Gastrocnemius medialis (tissue), 4 donors: Measurements from ENCODE around the gene TMEM117. TPM values are rescaled to one million over a fixed set of nuclear protein-coding genes. Genes with fewer than 3 reads are reported as not detected.

Experiments used
- ATAC-seq, 2 donors: fragments of 150-250 bp; one replicate each; pipeline ENCODE4 v1.9.1; 2016
- DNase-seq, 2 donors: peaks; one replicate each; pipeline ENCODE4 v3.0.0-alpha.2; 2019
- H3K27ac ChIP-seq, 4 donors: fragments of 200-600 bp; sonication (generic); 1 replicate in 1 of 4; 2 replicates in 3 of 4; pipeline ENCODE4 v1.5.1; 2016 to 2018; ENCODE audit warnings: mild to moderate bottlenecking in 2 of 4, moderate library complexity in 1 of 4
- H3K27me3 ChIP-seq, 3 donors: fragments of 200-600 bp; sonication (generic) in 2 of 3; 1 replicate in 1 of 3; 2 replicates in 2 of 3; pipeline versions ENCODE4 v1.5.1 to v1.6.0; 2016 to 2019; ENCODE audit warnings: mild to moderate bottlenecking in 1 of 3, moderate library complexity in 1 of 3
- H3K36me3 ChIP-seq, 2 donors: fragments of 200-600 bp; sonication (generic) in 1 of 2; one replicate each; pipeline ENCODE4 v1.5.1; 2017 to 2018
- H3K4me1 ChIP-seq, 2 donors: fragments of 200-600 bp; sonication (generic) in 1 of 2; one replicate each; pipeline ENCODE4 v1.5.1; 2016 to 2017; ENCODE audit warnings: mild to moderate bottlenecking in 2 of 2
- H3K4me3 ChIP-seq, 4 donors: fragments of 200-600 bp; sonication (generic) in 3 of 4; 1 replicate in 1 of 4; 2 replicates in 3 of 4; pipeline ENCODE4 v1.5.1; 2016 to 2019; ENCODE audit warnings: mild to moderate bottlenecking in 2 of 4
- H3K9me3 ChIP-seq, 3 donors: fragments of 200-600 bp; sonication (generic) in 2 of 3; 1 replicate in 1 of 3; 2 replicates in 2 of 3; pipeline ENCODE4 v1.5.1; 2016 to 2019
- POLR2A ChIP-seq, 2 donors: fragments of 450-650 bp; IDR thresholded peaks; one replicate each; pipeline ENCODE4 v1.6.1; 2017; ENCODE audit warnings: antibody characterized with exemption in 2 of 2, mild to moderate bottlenecking in 2 of 2, moderate library complexity in 2 of 2
- in situ Hi-C, 4 donors: fragments of 200-750 bp; cut with MboI; loops; one replicate each; pipeline versions ENCODE4 v1.15.0 to v1.8.0; 2017; ENCODE audit warnings: low sequenced_read_pairs in 4 of 4
- intact Hi-C: fragments of 100-400 bp; cut with DNase I; formaldehyde crosslinking; loops from one replicate; pipeline ENCODE4 v1.15.1; 2023; ENCODE audit warnings: low total_unique reads
- total RNA-seq, 4 donors: library from RNA; depleted of rRNA; stranded (reverse); fragments of >200 nt; gene quantifications; one replicate each; pipeline versions ENCODE4 v1.1.0 to v1.2.3, GENCODE V29; 2016
- TF ChIP-seq, protein P1 (sequence below), 5 experiments: fragments of 450-650 bp in 3 of 5; fragments of 200-600 bp in 2 of 5; sonication (generic) in 2 of 5; IDR thresholded peaks in 4 of 5; conservative IDR thresholded peaks in 1 of 5; 1 replicate in 4 of 5; 2 replicates in 1 of 5; pipeline ENCODE4 v1.5.1; 2016 to 2019; ENCODE audit warnings: antibody characterized with exemption in 5 of 5, mild to moderate bottlenecking in 3 of 5, moderate library complexity in 3 of 5

Gene TMEM117
- total RNA-seq, 4 donors from 2014 or later: 3.5 to 19.4 (median 6.1) TPM

GRCh38 chr12:44029194-44029593 is 193.3 kb downstream of the TMEM117 start:
- TF ChIP-seq POLR2A (IDR thresholded peaks at IDR 0.05): no peak
- TF ChIP-seq, protein P1, sequence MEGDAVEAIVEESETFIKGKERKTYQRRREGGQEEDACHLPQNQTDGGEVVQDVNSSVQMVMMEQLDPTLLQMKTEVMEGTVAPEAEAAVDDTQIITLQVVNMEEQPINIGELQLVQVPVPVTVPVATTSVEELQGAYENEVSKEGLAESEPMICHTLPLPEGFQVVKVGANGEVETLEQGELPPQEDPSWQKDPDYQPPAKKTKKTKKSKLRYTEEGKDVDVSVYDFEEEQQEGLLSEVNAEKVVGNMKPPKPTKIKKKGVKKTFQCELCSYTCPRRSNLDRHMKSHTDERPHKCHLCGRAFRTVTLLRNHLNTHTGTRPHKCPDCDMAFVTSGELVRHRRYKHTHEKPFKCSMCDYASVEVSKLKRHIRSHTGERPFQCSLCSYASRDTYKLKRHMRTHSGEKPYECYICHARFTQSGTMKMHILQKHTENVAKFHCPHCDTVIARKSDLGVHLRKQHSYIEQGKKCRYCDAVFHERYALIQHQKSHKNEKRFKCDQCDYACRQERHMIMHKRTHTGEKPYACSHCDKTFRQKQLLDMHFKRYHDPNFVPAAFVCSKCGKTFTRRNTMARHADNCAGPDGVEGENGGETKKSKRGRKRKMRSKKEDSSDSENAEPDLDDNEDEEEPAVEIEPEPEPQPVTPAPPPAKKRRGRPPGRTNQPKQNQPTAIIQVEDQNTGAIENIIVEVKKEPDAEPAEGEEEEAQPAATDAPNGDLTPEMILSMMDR (IDR thresholded peaks at IDR 0.05 in 4 of 5, conservative IDR thresholded peaks at IDR 0.05 in 1 of 5): no peak
- Histone ChIP-seq H3K27ac (no peak overlapping the region), H3K4me3 (no peak overlapping the region), H3K9me3 (no peaks in the 10 kb centered on the region), H3K36me3 (no peaks in the 10 kb centered on the region), H3K4me1 (no peaks in the 10 kb centered on the region), H3K27me3 (no peaks in the 10 kb centered on the region)
- intact Hi-C loops (no loop called here), in situ Hi-C loops (no loop called here)
- ATAC-seq: no peak
- no peak for DNase-seq

DNA sequence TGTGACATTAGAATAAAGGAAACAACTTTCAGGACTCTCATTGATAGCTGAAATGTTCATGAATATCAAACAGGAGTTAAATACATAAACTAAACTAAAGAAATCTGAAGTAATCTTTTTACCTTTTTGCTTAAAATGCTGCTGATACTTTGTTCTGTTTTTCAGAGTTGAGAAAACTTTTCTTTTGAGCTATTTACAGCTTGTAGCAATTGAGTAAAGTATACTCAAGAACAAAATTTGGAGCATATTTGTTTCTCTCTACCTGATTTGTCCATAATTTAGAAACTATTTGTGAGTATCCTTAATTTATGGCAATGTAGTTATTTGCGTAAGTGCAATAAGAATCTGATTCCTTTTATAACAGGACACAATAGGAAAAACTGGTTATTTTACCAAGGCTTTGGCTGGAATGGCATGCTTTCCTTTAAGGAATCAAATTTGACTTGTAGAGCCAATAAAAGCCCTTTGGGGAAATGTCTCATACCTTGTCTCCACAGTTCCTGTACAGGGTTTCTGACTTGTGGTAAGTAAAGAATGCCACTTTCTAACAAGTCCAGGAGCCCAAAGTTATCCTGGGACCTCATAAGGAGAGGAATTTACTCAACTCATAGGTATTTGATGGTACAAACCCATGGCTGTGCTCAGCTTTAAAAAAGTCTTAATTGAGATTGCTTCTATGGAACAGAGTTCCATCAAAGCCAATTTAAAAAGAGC is 195.7 kb downstream of the TMEM117 start:
- no peaks in the 10 kb centered on the region for H3K9me3 ChIP-seq
- H3K36me3 ChIP-seq: no peaks in the 10 kb centered on the region
- no peak for DNase-seq
- TF ChIP-seq, protein P1 (IDR thresholded peaks at IDR 0.05 in 4 of 5, conservative IDR thresholded peaks at IDR 0.05 in 1 of 5): no peak
- TF ChIP-seq POLR2A (IDR thresholded peaks at IDR 0.05): no peak
- intact Hi-C loops (no loop called here), in situ Hi-C loops (no loop called here)
- H3K4me3 ChIP-seq: no peak overlapping the region
- ATAC-seq: no peak
- no peaks in the 10 kb centered on the region for H3K4me1 ChIP-seq
- H3K27ac ChIP-seq: no peak overlapping the region
- no peaks in the 10 kb centered on the region for H3K27me3 ChIP-seq

- H3K4me3 ChIP-seq: no peak overlapping the region
- DNase-seq: no peak
- H3K27me3 ChIP-seq: no peaks in the 10 kb centered on the region
- no peak for ATAC-seq
- no peak overlapping the region for H3K27ac ChIP-seq
- peaks cover 0 to 4% of the 10 kb centered on the region in 2 donors for H3K4me1 ChIP-seq
- intact Hi-C loops: no loop called here
- TF ChIP-seq POLR2A (IDR thresholded peaks at IDR 0.05): no peak
- TF ChIP-seq, protein P1 (IDR thresholded peaks at IDR 0.05 in 4 of 5, conservative IDR thresholded peaks at IDR 0.05 in 1 of 5): no peak
- no peaks in the 10 kb centered on the region for H3K36me3 ChIP-seq
- in situ Hi-C loops: no loop called here
- no peaks in the 10 kb centered on the region for H3K9me3 ChIP-seq
Measured at GRCh38 chr12:44034906-44035305, 199.0 kb downstream of the TMEM117 start.

- Histone ChIP-seq H3K27me3 (no peaks in the 10 kb centered on the region), H3K9me3 (no peaks in the 10 kb centered on the region), H3K27ac (no peak overlapping the region), H3K36me3 (no peaks in the 10 kb centered on the region), H3K4me1 (peaks cover 0 to 4% of the 10 kb centered on the region in 2 donors), H3K4me3 (no peak overlapping the region)
- TF ChIP-seq POLR2A (IDR thresholded peaks at IDR 0.05): no peak
- TF ChIP-seq, protein P1 (IDR thresholded peaks at IDR 0.05 in 4 of 5, conservative IDR thresholded peaks at IDR 0.05 in 1 of 5): no peak
- intact Hi-C loops: no loop called here
- no peak for ATAC-seq
- in situ Hi-C loops: no loop called here
- DNase-seq: no peak
Measured at GRCh38 chr12:44036875-44037443, 201.1 kb downstream of the TMEM117 start.
